ENCODE measurements around the gene SHB. TPM values are rescaled to one million over a fixed set of nuclear protein-coding genes. Genes with fewer than 3 reads are reported as not detected.

Gene SHB
- total RNA-seq, 1 donor from 2014 or later, result 22.5 TPM

DNA sequence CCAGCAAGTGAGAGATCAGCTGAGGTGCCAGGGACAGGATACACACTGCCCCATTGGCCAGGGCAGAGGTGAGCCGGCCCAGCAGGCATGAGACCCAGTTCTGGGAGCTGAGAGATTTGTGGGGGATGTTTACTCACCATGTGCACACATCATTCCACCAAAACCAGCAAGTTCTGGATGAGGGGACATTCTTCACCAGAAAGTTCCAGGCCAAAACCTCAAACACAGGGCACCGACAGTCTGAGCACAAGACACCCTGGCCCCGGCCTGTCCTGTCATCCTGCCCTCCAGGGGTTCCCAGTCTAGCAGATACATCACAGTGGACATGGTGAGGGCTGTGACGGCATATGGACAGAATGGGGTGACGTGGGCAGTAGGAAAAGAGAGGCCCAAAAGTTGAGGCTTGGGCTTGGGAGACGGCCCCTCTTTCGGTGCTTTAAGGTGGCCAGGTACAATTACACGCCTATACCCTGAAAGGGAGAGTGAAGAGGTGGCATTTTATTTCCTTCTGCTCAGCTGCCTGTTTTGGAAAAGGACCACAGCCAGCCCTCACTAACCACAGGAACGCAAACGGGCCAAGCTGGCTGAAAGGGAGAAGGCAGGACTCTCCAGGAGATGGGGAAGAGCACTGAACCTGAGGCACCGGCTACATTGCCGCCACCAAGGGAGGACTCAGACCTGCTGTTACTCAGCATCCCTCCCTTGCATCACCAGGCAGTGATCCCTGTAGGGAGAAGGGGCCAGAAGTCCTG, 64.0 kb downstream of the SHB start:
- TF ChIP-seq, protein P1, sequence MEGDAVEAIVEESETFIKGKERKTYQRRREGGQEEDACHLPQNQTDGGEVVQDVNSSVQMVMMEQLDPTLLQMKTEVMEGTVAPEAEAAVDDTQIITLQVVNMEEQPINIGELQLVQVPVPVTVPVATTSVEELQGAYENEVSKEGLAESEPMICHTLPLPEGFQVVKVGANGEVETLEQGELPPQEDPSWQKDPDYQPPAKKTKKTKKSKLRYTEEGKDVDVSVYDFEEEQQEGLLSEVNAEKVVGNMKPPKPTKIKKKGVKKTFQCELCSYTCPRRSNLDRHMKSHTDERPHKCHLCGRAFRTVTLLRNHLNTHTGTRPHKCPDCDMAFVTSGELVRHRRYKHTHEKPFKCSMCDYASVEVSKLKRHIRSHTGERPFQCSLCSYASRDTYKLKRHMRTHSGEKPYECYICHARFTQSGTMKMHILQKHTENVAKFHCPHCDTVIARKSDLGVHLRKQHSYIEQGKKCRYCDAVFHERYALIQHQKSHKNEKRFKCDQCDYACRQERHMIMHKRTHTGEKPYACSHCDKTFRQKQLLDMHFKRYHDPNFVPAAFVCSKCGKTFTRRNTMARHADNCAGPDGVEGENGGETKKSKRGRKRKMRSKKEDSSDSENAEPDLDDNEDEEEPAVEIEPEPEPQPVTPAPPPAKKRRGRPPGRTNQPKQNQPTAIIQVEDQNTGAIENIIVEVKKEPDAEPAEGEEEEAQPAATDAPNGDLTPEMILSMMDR (IDR thresholded peaks at IDR 0.05; ENCODE audit: unreplicated experiment), result no peak
- no peaks in the 10 kb centered on the region for H3K9me3 Mint-ChIP-seq (ENCODE audit: low read depth)
- H3K4me1 Mint-ChIP-seq (ENCODE audit: low read depth), result peaks cover 20% of the 10 kb centered on the region
- DNase-seq (ENCODE audit: low spot score, unreplicated experiment), result no peak
- H3K27me3 Mint-ChIP-seq, result no peaks in the 10 kb centered on the region
- H3K27ac Mint-ChIP-seq, result no peak overlapping the region
- H3K4me3 Mint-ChIP-seq (ENCODE audit: low read depth), result no peak overlapping the region
- no peaks in the 10 kb centered on the region for H3K36me3 Mint-ChIP-seq (ENCODE audit: insufficient read depth)

DNA sequence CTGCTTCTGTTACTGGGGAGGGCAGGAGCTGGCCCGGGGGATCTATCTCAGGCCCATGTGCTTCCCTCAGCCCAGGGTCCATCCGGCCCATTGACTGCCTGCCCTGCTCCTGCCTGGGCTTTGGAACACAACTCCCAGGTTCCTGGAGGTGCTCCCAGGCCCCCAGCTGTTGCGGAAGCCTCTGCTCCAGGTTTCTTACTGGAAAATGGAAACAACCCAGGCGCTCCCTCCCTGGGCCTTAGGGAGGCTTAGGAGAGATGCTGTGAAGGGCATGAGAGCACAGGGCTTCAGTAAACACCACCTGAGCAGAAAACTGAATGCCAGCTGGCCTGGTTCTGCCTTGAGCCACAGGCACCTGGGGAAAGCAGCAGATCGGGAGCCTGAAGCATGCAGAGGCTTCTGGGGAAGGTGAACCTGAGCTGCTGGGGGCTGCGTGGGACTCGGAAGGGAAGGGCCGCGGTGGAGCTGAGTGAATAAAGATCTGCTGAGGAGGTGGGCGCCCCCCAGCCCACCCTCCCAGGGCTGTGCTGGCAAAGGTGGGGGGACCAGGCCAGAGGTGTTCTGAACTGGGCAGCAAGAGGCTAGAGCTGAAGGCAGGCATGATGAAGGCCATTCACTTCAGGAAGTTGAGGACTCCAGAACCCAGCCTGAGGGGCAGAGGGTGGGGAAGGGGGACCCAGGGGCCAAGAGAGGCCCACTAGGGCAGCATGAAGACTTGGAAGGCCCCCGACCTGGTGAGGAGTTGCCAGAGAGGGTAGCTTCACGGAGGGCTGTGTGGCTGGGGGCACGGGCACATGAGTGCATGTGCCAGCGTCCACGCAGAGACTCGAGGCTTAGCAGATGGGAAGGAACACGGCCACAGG, 64.8 kb downstream of the SHB start:
- no peak overlapping the region for H3K27ac Mint-ChIP-seq
- DNase-seq (ENCODE audit: low spot score, unreplicated experiment), result no peak
- H3K9me3 Mint-ChIP-seq (ENCODE audit: low read depth), result no peaks in the 10 kb centered on the region
- H3K4me1 Mint-ChIP-seq (ENCODE audit: low read depth), result peaks cover 21% of the 10 kb centered on the region
- H3K27me3 Mint-ChIP-seq, result no peaks in the 10 kb centered on the region
- TF ChIP-seq, protein P1 (IDR thresholded peaks at IDR 0.05; ENCODE audit: unreplicated experiment), result no peak
- H3K36me3 Mint-ChIP-seq (ENCODE audit: insufficient read depth), result no peaks in the 10 kb centered on the region
- no peak overlapping the region for H3K4me3 Mint-ChIP-seq (ENCODE audit: low read depth)

DNA sequence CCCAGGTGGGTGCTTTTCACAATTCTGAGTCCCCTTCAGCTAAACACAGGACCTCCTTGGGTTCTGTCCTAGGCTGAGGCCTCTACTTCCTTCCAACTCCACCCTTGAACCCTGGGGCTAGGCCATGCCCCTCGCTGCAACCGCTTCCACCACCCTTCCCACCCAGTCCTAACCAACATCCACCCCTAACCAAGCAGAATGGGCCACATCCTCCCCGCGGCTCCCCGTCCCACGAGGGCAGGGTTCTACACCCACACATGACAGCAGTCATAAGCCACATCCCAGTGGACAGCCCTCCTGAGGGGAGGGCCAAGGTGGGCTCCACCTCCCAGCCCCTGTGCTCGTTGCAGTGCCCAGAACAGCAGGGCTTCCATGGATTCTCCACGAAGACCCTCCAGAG, 65.8 kb downstream of the SHB start:
- TF ChIP-seq, protein P1 (IDR thresholded peaks at IDR 0.05; ENCODE audit: unreplicated experiment), result no peak
- Mint-ChIP-seq H3K9me3 (ENCODE audit: low read depth) (no peaks in the 10 kb centered on the region), H3K27me3 (no peaks in the 10 kb centered on the region), H3K27ac (no peak overlapping the region), H3K4me3 (ENCODE audit: low read depth) (no peak overlapping the region), H3K36me3 (ENCODE audit: insufficient read depth) (no peaks in the 10 kb centered on the region), H3K4me1 (ENCODE audit: low read depth) (peaks cover 15% of the 10 kb centered on the region)
- DNase-seq (ENCODE audit: low spot score, unreplicated experiment), result no peak

DNA sequence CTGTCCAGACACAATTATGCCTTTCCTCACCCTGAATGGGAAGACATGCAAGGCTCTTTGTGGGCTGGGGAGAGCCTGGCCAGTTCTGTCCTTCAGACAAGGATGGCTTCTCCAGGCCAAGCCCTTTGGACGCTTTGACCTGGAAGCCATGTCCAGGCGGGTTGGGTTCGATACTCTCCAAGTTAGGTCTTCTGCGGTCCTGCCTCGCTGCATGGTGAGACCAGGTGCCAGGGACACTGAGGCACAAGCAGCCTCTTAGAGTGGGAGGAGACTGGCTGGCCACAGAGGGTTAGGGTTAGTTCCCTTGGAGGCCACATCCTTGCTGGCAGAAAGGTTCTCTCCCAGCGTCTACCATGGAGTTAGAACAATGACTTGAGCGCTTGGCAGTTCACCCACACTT, 67.6 kb downstream of the SHB start:
- no peaks in the 10 kb centered on the region for H3K36me3 Mint-ChIP-seq (ENCODE audit: insufficient read depth)
- DNase-seq (ENCODE audit: low spot score, unreplicated experiment), result no peak
- TF ChIP-seq, protein P1 (IDR thresholded peaks at IDR 0.05; ENCODE audit: unreplicated experiment), result no peak
- H3K4me1 Mint-ChIP-seq (ENCODE audit: low read depth), result peaks cover 5% of the 10 kb centered on the region
- H3K27ac Mint-ChIP-seq, result no peak overlapping the region
- H3K27me3 Mint-ChIP-seq, result no peaks in the 10 kb centered on the region
- H3K9me3 Mint-ChIP-seq (ENCODE audit: low read depth), result no peaks in the 10 kb centered on the region
- no peak overlapping the region for H3K4me3 Mint-ChIP-seq (ENCODE audit: low read depth)

DNA sequence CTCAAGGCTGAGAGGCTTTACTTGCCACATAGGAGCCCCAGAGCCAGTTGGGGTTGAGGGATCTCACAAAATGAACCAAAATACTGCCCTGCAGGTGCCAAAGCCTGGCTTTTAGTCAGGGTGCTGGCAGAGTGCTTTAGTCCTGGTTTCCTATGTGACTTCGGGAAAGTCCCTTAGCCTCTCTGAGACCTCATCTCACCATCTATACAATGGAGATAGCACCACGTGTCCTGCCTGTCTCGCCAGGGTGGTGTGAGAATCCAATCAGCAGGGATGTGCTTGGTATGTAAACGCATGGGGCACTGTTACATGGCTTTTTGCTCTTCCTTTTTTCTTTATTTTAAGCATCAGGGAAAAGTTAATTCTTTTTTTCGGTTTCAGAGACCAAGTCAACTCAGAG, 68.3 kb downstream of the SHB start:
- TF ChIP-seq, protein P1 (IDR thresholded peaks at IDR 0.05; ENCODE audit: unreplicated experiment), result no peak
- DNase-seq (ENCODE audit: low spot score, unreplicated experiment), result no peak
- Mint-ChIP-seq H3K4me1 (ENCODE audit: low read depth) (peaks cover 5% of the 10 kb centered on the region), H3K36me3 (ENCODE audit: insufficient read depth) (no peaks in the 10 kb centered on the region), H3K27ac (no peak overlapping the region), H3K9me3 (ENCODE audit: low read depth) (no peaks in the 10 kb centered on the region), H3K4me3 (ENCODE audit: low read depth) (no peak overlapping the region), H3K27me3 (no peaks in the 10 kb centered on the region)
